ENCODE results near the gene UBE2U.
"Not testable (repeated sequence)": the region's sequence is repeated elsewhere in the genome, so short reads cannot be mapped to it uniquely, and the experiment has no call there.

Gene UBE2U

DNA sequence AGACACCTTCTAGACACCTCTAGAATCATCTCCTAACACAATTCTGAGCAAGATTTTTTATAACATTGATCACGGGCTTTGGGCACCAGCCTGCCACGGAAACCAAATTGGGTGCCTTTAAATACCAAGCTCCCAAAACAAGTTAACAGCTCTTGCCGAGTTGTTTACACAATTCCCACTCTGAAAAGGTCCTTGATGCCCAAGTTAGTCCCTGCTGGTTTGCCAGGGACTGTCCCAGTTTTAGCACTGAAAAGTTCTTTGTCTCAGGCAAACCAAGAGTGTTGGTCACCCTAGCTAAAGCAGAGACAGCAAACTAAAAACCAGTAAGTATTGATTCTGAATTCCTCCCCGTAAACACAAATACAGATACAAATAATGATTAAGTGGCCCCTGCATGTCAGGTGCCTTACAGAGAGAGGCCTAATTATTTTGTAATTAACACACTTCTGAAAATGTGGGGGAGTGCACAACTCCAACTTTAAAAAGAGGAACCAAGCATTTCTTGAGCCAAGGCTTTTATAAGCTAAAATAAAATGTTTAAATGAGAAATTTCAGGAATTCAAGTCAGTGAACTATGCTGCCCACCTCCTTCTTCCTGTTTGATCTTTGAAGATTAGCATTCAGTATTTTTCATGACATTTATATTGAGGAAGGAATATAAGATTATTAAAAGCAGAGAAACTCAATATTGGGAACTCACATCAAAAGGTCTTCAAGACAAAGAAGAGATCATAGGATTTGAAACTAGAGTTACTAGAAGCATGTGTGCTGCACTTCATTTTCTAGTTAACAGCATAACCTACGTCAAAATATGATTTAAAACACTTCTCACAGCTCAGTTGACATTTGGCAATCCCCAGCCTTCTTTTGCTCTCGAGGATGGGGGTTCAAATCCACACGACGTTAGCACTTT is 9.0 kb upstream of the UBE2U start:
- no peak for DNase-seq

DNA sequence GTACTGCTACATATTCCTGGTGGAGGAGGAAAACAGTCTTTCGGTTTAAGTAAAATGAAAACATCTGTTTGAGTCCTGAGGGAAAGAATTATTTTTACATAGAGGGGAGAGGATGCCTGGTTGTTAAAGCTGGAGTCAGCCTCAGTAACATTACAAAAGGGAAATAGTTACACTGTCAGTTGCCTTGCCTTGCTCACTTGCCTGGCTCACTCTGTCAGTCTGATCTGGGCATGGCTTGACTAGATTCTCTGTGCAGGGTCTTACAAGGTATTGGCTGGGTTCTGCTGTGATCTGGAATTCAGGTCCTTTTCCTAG is 8.4 kb upstream of the UBE2U start:
- DNase-seq, result no peak

DNA sequence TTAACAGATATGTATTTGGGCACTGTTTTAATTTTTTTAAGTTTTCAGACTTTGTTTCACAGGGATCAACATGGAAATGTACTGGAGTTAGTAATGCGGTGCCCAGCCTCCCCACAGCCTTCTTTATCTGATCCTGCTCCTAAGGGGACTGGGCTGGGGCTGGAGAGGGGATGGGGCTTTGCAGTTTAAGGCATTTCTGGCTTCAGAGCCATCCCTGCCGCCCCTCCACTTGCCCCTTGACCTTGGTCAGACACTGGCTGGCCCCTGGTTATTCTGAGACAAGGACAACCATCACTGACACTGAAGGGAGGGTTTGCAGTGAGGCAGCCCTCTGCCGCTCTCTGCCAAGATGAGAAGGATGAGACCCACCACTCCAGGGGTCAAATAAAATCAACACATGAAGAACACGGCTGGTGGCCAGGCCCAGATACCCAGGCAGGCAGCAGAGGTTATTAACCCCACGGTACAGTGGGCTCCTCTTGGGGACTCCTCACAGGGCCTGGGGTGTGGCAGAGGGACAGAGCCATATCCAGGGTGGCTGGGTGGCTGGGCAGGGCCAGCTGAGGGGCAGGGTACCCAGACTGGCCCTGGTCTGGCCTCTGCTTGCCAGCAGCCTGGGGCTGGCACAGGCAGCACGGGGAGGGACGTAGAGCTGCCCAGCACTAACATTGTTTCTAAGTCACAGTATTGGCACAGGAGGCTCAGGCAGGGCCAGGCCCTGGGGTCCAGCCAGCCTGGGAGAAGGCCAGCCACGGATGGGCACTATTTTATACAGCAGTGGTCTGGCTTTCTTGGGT is 7.2 kb upstream of the UBE2U start:
- no peak for DNase-seq

DNA sequence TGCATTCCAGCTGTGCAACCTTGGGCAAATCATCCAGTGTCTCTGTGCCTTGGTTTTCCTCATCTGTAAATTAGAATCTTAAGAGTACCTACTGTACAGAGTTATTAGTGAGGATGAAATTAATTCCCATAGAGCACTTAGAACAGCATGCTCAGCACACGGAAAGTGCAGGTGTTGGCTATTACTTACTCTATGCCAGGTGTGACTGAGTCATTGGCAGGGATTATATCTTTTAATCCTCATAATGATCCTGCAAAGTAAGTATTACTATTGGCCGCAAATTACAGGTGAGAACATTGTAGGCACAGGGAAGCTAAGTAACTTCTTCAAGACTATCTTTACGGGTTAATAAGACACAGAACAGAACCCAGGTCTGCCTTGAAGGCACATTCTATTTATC is 6.3 kb upstream of the UBE2U start:
- no peak for DNase-seq

DNA sequence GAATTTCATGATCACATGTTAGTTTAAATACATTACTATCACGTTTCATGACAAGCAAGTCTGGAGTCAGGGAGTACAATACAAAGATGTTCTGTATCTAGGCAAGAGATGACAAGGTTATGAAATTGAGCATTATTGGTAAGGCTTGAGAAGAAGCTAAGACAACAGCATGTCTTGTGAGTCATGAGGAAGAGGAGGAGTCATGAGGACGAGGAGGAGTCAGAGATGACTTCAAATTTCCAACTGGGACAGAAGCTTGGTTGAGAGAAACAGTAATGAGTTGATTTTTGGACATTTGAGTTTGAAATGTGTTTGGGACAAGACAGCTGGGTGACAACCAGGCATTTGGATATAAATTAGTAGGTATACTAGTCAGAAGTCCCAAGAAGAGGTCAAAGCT is 4.3 kb upstream of the UBE2U start:
- DNase-seq, result no peak

DNA sequence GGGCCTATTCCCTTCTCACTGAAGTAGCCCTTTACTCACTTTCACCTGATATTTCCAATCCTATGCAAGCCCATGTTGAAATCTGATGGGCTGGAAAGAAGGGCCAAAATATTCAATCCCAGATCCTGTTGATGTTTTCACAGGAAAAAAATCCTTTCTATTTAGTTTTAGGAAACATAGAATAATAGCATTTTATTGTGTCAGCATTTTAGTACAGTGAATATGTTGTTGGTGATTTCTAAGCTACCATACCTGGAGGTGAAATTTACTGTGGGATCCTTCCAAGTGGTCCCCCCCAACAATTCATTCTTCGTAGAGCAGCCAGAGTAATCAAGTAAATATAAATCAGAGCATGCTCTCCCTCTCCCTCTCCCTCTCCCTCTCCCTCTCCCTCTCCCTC is 3.4 kb upstream of the UBE2U start:
- no peak for DNase-seq

DNA sequence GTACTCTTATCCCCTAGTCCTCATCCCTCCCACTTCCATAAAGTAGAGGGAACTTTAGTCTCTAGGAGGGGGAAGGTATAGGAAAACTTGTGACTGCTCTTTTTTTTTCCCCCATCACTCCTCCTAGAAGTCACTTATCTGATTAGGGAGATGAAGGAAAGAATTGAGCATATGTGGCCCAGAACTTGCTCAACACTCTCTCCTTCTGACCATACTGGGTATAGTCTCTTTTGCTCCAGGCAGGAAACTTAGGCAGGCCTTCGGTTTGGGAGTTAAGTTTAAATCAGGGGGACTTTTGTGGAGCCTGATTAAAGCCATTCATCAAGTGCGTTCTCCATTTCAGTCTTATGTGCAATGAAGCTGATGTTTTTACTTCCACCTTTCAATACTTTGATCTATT is 5.8 kb downstream of the UBE2U start:
- DNase-seq, result no peak

DNA sequence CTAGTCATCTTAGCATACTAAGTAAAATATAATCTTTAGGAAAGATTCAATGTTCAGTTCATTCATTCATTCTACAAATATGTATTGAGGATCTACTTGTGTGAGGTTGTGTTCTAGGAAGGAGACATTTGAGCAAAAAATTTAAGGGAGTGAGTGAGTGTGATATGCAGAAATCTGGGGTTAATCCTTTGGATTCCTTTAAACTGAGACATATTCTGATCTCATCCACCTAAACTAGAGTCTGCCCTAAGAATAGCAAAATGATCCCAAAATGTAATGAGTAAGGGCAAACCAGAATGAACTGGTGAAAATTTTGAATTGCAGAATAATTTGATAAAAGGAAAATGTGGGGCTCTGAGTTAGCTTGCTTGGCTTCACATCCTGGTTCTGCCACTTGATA is 8.6 kb downstream of the UBE2U start:
- DNase-seq, result peak; percentile 66

DNA sequence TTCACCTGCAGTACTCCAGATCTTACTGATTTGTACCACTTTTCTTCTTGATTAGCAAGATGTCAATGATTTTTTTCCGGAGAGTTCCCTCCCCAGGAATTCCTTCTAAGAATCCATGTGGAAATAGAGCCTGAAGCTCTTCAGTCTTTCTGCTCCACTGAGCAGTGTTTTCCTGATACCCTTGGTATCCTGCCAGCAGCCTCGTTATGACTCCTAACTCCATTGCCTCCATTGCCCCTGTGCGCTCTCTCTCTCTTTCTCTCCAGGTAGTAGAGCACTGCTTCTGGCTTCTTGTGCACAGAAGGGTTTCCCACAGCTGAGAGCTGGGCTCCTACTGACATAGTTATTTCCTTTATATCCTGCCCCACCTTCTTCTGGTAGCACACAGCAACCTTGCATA is 12.2 kb downstream of the UBE2U start:
- DNase-seq, result no peak

DNA sequence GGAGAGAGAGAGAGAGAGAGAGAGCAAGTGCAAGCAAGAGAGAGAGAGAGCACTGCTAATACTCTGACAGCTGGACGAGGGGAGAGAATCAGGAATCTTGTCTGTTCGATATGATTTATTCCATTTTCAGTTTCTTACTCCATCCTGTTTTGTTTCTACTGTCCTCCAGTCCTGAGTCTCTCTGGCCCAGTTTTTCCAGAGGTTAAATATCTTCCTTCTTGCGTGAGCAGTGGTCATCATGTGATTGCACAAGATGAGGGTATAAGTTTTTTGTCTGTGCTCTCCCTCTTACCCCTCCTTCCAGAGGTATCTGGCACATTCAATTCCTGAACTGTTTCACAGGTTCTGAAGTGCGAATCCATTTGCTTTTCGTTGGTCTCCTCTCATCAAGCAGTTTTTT is 16.8 kb downstream of the UBE2U start:
- no peak for DNase-seq

DNA sequence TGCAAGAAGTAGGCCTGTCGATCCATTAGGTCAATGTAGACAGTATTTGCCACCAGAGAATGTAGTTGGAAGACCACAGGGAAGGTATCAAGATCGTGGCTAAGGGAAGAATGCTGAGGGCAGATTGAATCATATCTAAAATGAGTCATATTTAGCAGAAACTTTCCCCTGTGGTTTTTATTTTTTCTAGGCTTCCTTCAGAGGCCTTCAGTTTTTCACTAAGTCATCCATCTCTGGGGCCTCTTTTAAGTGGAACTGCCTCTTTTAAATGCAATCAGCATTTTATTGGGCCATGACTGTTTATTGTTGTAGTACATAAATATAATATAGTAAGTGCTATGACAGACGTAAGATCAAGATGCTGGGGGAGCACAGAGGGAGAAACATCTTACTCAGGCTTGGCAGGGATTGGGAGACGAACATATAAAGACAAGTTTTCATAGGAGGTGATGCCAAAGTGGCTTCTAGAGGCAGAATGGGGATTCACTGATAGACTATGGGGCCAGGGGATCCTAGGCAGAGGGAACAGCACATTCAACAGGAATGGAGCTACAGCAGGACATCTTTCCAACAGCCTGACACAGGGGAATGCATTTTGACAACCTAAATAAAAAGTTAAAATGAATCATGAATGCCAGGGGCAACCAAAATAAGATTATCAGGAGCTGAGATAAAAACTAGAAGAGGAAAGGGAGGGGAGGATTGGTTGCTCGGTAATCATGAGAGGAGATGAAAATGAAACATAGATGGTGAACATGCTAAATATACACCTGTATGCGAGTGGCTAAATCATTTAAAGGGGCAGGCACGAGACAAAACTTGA is 20.1 kb downstream of the UBE2U start:
- DNase-seq, result peak; percentile 79

DNA sequence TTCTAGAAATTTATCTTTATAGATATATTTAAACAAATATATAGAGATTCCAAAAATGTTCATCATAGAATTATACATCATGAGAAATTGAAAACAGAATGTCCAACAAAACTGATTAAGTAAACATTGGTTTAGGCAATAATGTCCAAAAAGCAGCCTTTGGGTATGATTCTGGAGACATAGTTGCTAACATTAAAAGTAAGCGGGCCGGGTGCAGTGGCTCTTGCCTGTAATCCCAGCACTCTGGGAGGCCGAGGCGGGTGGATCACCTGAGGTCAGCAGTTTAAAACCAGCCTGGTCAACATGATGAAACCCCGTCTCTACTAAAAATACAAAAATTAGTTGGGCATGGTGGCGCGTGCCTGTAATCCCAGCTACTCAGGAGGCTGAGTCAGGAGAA is 20.8 kb downstream of the UBE2U start:
- DNase-seq, result not testable (repeated sequence)

DNA sequence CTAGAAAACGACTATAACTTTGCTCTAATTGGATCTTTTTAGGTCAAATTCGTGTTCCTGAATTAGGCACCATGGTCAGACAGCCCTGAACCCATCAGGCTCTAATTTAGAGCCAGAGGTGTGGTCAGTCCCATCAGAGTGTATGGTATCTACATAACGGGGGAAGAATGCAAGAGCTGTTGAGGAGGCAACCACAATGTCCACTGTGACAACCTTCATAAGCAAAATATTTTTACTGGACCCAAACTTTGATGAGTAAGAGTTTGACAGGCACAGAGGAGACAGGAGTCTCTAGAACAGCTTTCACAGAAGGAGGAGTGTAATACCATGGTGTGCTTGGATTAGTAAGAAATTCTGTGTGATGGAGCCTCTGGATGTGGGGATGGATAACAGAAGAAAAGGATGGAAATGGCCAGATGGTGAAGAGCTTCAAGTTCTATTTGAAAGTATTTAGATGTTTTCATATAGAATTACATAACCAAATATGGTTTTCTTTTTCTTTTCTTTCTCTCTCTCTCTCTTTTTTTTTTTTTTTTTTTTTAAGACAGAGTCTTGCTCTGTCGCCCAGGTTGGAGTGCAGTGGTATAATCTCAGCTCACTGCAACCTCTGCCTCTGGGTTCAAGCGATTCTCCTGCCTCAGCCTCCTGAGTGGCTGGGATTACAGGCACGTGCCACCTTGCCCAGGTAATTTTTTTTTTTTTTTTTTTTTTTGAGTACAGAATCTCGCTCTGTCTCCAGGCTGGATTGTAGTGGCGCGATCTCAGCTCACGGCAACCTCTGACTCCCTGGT is 24.9 kb downstream of the UBE2U start:
- no peak for DNase-seq

DNA sequence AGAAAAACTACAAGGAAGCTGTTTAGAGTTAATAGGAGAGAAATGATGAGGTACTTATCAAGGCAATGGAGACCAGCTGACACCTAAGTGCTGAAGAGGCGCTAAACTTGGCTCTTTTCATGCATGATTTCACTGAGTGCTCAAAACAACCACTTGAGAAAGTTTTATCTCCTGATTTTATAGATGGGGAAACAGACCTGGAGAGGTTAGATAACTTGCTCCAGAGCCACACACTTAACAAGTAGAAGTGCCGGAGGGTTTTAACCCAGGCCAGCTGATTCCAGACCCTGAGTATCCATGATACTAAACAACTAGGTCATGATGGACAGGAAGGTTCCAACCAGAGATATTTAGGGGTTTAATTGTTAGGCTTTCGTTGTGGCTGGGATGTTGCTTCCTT is 25.9 kb downstream of the UBE2U start:
- DNase-seq, result no peak

DNA sequence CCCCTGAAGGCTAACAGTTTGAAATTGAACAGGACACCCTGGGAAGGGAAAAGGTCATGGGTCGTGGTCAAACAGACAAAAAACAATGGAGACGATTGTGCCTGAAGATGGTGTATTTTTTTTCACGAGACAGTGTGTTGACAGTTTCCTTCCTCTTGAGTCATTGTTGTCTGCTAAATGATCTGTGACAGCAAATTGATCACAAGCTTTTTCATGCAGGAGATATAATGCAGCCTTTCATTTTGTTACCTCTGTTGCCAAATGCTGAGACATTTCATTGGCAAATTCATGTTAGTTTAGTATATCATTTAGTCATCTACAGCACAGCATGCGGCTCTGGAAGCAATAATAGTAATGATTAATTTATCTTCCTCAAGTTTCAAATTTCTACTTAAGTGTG is 27.7 kb downstream of the UBE2U start:
- no peak for DNase-seq

DNA sequence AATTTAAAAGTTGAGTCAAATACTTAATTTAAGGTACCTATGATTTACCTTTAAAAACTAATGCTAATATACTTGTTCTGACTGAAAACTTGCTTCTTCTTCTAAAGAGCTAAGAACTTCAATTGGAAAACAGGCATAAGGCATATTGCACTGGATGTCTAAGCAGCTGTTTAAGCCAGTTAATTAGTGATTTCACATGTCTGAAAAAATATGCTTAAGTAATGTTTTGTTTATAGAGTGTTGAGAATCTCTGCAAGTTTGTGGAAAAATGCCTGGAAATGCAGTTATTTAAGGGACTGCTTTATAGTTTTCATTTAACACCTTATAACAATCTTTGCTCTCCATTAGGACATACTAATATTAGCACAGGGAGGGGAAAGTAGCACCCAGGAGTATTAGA is 28.2 kb downstream of the UBE2U start:
- no peak for DNase-seq

DNA sequence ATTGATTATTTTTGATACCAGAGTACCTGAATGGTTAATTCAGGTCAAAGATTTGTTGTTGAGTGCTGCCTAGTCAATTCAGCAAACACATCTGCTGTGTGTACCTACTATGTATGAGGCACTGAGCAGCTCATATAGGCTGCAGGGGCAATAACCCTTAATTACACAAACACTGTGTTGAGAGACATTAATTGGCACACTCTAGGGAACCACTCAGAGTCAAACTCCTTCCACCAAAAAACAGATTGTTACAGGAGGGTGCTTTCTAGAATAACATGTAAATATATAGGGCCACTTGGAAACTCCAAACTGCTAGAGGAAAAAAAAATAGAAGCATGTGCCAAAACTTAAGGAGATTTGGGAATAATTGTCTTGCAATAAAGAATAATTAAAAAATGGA is 31.3 kb downstream of the UBE2U start:
- no peak for DNase-seq

DNA sequence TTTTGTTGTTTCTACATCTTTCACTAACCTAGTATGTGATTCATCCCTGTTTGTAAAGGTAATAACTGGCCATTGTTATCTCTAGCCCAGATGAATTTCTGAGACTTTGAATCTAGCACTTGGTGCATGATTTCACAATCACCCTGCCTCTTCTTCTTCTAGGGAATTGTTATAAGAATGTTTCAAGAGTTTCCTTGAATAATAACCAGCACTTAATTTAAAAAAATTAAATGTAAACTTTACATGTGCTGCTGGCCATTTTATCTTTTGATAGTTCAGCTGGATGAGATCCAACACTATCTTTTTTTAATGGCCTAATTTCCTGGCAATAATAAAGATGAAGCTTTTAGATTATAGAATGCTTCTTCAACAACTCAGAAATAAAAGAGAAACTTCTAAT is 31.8 kb downstream of the UBE2U start:
- DNase-seq, result no peak

DNA sequence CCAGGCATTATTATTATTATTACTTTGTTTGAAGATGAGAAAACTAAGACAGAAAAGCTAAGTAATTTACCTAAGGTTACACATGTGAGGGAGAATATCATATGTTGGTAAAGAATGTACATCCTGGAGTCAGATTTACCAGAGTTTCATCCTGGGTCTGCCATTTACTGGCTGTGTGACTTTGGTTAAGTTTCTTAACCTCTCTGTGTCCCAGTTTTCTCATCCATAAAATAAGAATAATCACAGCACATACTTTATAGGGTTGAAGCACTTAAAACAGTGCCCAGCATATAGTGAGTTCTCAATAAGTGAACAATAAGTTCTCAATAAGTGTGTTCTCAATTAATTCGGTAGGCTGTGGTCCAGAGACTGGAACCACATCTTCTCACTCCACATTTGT is 32.5 kb downstream of the UBE2U start:
- no peak for DNase-seq

DNA sequence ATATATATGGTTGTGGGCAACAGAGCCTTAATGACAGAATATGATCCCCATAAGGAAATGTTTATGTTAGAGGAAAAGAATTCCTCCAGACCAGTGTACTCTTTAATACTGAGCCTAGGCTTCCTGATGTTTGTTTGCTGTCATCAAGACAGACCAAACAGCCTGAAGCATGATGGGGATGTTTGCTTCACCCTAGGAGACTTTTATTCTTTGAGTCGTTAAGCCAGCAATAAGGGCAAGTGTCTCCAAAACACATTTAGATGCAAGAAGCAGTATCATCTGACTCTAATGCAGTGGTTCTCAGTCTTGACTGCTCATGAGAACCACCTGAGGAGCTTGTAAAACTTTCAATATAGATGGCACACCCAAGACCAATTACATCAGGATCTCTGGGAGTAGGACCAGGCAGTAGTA is 33.1 kb downstream of the UBE2U start:
- DNase-seq, result no peak

DNA sequence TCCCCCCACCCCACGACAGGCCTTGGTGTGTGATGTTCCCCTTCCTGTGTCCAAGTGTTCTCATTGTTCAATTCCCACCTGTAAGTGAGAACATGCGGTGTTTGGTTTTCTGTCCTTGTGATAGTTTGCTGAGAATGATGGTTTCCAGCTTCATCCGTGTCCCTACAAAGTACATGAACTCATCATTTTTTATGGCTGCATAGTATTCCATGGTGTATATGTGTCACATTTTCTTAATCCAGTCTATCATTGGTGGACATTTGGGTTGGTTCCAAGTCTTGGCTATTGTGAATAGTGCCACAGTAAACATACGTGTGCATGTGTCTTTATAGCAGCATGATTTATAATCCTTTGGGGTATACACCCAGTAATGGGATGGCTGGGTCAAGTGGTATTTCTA is 36.1 kb downstream of the UBE2U start:
- DNase-seq, result not testable (repeated sequence)

DNA sequence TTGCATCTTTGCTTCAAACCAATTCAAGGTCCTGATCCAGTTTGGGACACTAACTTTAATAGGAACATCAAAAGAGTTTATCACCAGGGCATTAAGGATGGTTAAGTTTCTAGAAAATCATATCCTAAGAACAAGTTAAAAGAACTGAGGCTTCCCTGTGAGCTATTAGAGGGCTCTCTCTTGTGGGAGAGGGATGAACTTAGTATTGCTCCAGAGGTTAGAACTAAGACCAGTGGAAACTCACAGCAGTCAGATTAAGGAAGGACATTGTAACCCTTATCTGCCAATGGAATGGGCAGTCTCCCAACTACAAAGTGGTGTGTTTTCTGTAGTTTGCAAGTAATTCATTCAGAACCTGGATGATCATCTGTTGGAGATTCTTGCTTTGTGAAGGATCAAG is 36.8 kb downstream of the UBE2U start:
- no peak for DNase-seq

DNA sequence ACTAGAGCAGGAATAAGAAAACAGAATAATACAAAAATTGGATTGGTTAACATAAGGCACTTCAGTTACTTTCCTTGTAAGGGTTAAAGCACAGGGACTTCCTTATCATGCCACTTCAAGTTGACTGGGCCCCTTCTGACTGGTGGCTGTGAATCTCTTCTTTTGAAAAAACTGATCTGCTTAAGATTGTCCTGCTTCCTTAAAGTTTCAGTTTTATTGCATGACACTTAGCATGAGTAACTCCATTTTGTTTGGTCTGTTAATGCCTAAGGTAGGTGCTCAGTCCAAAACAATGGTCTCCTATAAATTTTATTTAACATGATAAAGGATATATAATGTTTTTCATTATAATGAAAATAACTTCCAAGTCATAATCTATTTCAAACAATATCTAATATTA is 37.6 kb downstream of the UBE2U start:
- DNase-seq, result no peak
